ENCODE measurements around the gene VAV1. TPM values are rescaled to one million over a fixed set of nuclear protein-coding genes. Genes with fewer than 3 reads are reported as not detected.

Gene VAV1
- total and polyA plus RNA-seq, 2 donors from 2014 or later: 0.90 to 15.5 TPM

- no peak overlapping the region for H3K27ac ChIP-seq (ENCODE audit: low read depth in 2 of 2, low read length in 2 of 2)
- intact Hi-C loops (cut with DNase I): no loop called here
- H3K27me3 ChIP-seq (ENCODE audit: control insufficient read depth, insufficient read depth, low read length): no peaks in the 10 kb centered on the region
- H3K4me1 ChIP-seq (ENCODE audit: control insufficient read depth in 2 of 3, insufficient read depth in 2 of 3, low read depth in 1 of 3, low read length in 3 of 3): no peaks in the 10 kb centered on the region
- no peak for TF ChIP-seq CTCF (IDR thresholded peaks at IDR 0.05; ENCODE audit: borderline replicate concordance, extremely low read depth, insufficient read depth)
- no peak for FAIRE-seq
- no peak for DNase-seq
- no peak overlapping the region for H3K4me3 ChIP-seq (ENCODE audit: low read length in 3 of 3)
- H3K9ac ChIP-seq (ENCODE audit: low read length in 3 of 3): no peak overlapping the region
- H3K9me3 ChIP-seq (ENCODE audit: control insufficient read depth in 2 of 3, insufficient read depth in 1 of 3, low read length in 3 of 3): peaks cover 0 to 11% (median 5%) of the 10 kb centered on the region in 3 donors
- H3K36me3 ChIP-seq (ENCODE audit: control insufficient read depth in 2 of 3, insufficient read depth in 3 of 3, low read length in 3 of 3): no peaks in the 10 kb centered on the region
Observed at GRCh38 chr19:6906559-6907060, 134.1 kb downstream of the VAV1 start.

Small RNA genes lying within 50 kb of the gene (microRNA-seq; reads per million reads assigned to microRNA genes)
- gene MIR6791: not detected

Other genes with a start within 250 kb of the VAV1 start
- 1.1 TPM for gene TNFSF9, start 241.7 kb upstream of the VAV1 start, total RNA-seq
- gene TNFSF9, start 241.7 kb upstream of the VAV1 start, polyA plus RNA-seq (ENCODE audit: insufficient read depth, low read depth, low replicate concordance): 0.62 TPM
- 0.76 TPM for gene CD70, start 181.6 kb upstream of the VAV1 start, total RNA-seq
- not detected for gene CD70, start 181.6 kb upstream of the VAV1 start, polyA plus RNA-seq (ENCODE audit: insufficient read depth, low read depth, low replicate concordance)
- 2.5 TPM for gene TNFSF14, start 102.5 kb upstream of the VAV1 start, total RNA-seq
- gene TNFSF14, start 102.5 kb upstream of the VAV1 start, polyA plus RNA-seq (ENCODE audit: insufficient read depth, low read depth, low replicate concordance): not detected
- gene C3, start 52.1 kb upstream of the VAV1 start, total RNA-seq: 3,831 TPM
- gene C3, start 52.1 kb upstream of the VAV1 start, polyA plus RNA-seq (ENCODE audit: insufficient read depth, low read depth, low replicate concordance): 452 TPM
- 113 TPM for gene GPR108, start 35.1 kb upstream of the VAV1 start, total RNA-seq
- gene GPR108, start 35.1 kb upstream of the VAV1 start, polyA plus RNA-seq (ENCODE audit: insufficient read depth, low read depth, low replicate concordance): 144 TPM
- gene TRIP10, start 33.0 kb upstream of the VAV1 start, total RNA-seq: 92.9 TPM
- gene TRIP10, start 33.0 kb upstream of the VAV1 start, polyA plus RNA-seq (ENCODE audit: insufficient read depth, low read depth, low replicate concordance): 57.5 TPM
- gene SH2D3A, start 5.3 kb upstream of the VAV1 start, total RNA-seq: 35.4 TPM
- gene SH2D3A, start 5.3 kb upstream of the VAV1 start, polyA plus RNA-seq (ENCODE audit: insufficient read depth, low read depth, low replicate concordance): 12.5 TPM
- 1.3 TPM for gene ADGRE1, start 114.9 kb downstream of the VAV1 start, total RNA-seq
- gene ADGRE1, start 114.9 kb downstream of the VAV1 start, polyA plus RNA-seq (ENCODE audit: insufficient read depth, low read depth, low replicate concordance): 0.19 TPM
- not detected for gene MBD3L2B, start 248.7 kb downstream of the VAV1 start, total RNA-seq
- gene MBD3L2B, start 248.7 kb downstream of the VAV1 start, polyA plus RNA-seq (ENCODE audit: insufficient read depth, low read depth, low replicate concordance): not detected